GM12874 (cell line): ENCODE data around the gene TDRD10.

Source experiments
- CTCF ChIP-seq: IDR thresholded peaks from 2 replicates; pipeline ENCODE4 v1.5.1; 2011; ENCODE audit warnings: low read depth, mild to moderate bottlenecking, control low read depth, low read length, moderate library complexity; ENCODE audit not compliant: insufficient read depth

TDRD10 gene

GRCh38 chr1:154589780-154590179, 87.8 kb downstream of the TDRD10 start:
- TF ChIP-seq CTCF = no peak

- no peak for TF ChIP-seq CTCF
Observed at GRCh38 chr1:154590756-154591155, 88.7 kb downstream of the TDRD10 start.

GRCh38 chr1:154591206-154591605, 89.2 kb downstream of the TDRD10 start:
- no peak for TF ChIP-seq CTCF

- no peak for TF ChIP-seq CTCF
Observed at GRCh38 chr1:154593390-154593789, 91.4 kb downstream of the TDRD10 start.

- TF ChIP-seq CTCF = no peak
Observed at GRCh38 chr1:154594811-154595210, 92.8 kb downstream of the TDRD10 start.

- TF ChIP-seq CTCF = no peak
Observed at GRCh38 chr1:154595621-154596020, 93.6 kb downstream of the TDRD10 start.
